ENCODE data around the gene SMYD2. TPM values are rescaled to one million over a fixed set of nuclear protein-coding genes. Genes with fewer than 3 reads are reported as not detected.

The SMYD2 gene
- total and polyA plus RNA-seq, 2 experiments from 2014 or later: 34.4 to 39.8 TPM

DNA sequence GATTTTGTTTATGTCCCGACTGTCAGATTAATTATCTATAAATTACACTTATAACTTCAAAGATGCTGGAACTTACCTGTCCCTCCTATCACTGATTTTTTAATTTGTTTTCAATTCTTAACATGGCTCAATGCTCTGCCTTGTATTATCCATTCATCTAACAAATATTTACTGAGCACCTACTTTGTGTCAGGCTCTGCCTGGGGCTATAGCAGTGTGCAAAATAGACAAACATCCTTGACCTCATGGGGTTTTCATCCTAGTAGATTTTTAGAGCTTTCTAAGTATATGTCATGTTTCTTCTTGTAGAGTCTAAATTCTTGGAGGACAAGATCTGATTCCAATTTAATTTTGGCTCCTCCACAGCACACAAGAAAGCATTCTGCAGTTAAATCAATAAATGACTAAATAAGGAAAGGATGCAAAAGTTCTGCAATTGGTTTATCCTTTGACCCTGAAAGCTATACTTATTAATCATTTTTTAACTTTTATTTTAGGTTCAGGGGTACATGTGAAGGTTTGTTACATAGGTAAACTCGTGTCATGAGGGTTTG lies 10.8 kb upstream of the SMYD2 start:
- Histone ChIP-seq H3K9me3 (ENCODE audit: low read depth) (no peaks in the 10 kb centered on the region), H3K9me2 (replicated peaks; ENCODE audit: insufficient read depth) (no peaks in the 10 kb centered on the region), H3K27ac (no peak overlapping the region), H4K20me1 (ENCODE audit: insufficient read depth, poor library complexity, severe bottlenecking) (no peaks in the 10 kb centered on the region), H3K4me1 (ENCODE audit: insufficient read depth) (peaks cover 10% of the 10 kb centered on the region), H3K4me3 (no peak overlapping the region), H3K4me2 (no peak overlapping the region), H2AFZ (no peak overlapping the region), H3K79me2 (no peaks in the 10 kb centered on the region), H3K27me3 (no peaks in the 10 kb centered on the region), H3K36me3 (replicated peaks; ENCODE audit: insufficient read depth, low read depth) (no peaks in the 10 kb centered on the region)
- TF ChIP-seq EZH2phosphoT487 (IDR thresholded peaks at IDR 0.05; ENCODE audit: low read depth, severe bottlenecking, unreplicated experiment) (no peak), EZH2 (IDR thresholded peaks at IDR 0.05; ENCODE audit: borderline replicate concordance) (no peak)
- TF ChIP-seq, protein P1, sequence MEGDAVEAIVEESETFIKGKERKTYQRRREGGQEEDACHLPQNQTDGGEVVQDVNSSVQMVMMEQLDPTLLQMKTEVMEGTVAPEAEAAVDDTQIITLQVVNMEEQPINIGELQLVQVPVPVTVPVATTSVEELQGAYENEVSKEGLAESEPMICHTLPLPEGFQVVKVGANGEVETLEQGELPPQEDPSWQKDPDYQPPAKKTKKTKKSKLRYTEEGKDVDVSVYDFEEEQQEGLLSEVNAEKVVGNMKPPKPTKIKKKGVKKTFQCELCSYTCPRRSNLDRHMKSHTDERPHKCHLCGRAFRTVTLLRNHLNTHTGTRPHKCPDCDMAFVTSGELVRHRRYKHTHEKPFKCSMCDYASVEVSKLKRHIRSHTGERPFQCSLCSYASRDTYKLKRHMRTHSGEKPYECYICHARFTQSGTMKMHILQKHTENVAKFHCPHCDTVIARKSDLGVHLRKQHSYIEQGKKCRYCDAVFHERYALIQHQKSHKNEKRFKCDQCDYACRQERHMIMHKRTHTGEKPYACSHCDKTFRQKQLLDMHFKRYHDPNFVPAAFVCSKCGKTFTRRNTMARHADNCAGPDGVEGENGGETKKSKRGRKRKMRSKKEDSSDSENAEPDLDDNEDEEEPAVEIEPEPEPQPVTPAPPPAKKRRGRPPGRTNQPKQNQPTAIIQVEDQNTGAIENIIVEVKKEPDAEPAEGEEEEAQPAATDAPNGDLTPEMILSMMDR (IDR thresholded peaks at IDR 0.05; ENCODE audit: poor library complexity): no peak
- 79% methylated on average over 2 of the region's 2 CpGs for WGBS (ENCODE audit: low lambda C conversion rate, missing lambda C conversion rate)
- no peak for DNase-seq (ENCODE audit: low spot score)

DNA sequence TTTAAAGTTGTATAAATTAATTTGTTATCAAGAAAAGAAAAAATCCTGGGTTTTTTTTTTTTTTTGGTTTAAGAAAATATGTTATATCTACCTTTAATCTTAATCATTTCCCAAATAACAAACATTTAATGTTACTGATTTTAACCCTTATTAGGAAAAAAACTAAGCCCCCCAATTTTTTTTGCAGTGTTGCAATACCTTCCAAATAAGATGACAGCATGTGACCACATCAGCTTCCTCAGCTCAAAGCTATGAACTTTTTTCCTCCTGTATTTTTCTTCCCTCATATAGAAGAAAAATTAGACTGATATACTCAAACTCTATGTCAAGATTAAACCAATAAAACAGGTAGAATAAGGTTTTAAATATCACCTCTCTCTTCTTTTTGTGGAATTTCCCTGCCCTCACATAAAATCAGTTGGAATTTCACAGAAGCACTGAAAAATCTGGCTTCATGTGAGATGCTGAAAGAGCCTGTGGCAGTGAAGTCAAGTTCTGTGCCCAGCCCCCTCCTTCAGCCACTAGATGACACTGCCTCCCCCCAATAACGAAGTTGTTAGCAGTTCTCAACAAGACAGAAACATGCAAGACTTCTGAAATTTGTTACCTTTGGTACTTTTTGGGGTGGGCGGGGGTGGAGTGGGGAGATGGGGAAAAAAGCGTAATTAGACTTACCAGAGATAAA lies 9.6 kb upstream of the SMYD2 start:
- Histone ChIP-seq H3K27me3 (no peaks in the 10 kb centered on the region), H3K9me3 (ENCODE audit: low read depth) (no peaks in the 10 kb centered on the region), H3K4me2 (no peak overlapping the region), H2AFZ (no peak overlapping the region), H3K9me2 (replicated peaks; ENCODE audit: insufficient read depth) (no peaks in the 10 kb centered on the region), H3K27ac (no peak overlapping the region), H3K36me3 (replicated peaks; ENCODE audit: insufficient read depth, low read depth) (no peaks in the 10 kb centered on the region), H3K79me2 (no peaks in the 10 kb centered on the region), H3K4me1 (ENCODE audit: insufficient read depth) (peaks cover 10% of the 10 kb centered on the region), H4K20me1 (ENCODE audit: insufficient read depth, poor library complexity, severe bottlenecking) (no peaks in the 10 kb centered on the region), H3K4me3 (no peak overlapping the region)
- TF ChIP-seq EZH2 (IDR thresholded peaks at IDR 0.05; ENCODE audit: borderline replicate concordance) (no peak), EZH2phosphoT487 (IDR thresholded peaks at IDR 0.05; ENCODE audit: low read depth, severe bottlenecking, unreplicated experiment) (no peak)
- TF ChIP-seq, protein P1 (IDR thresholded peaks at IDR 0.05; ENCODE audit: poor library complexity): peak; percentile 27
- WGBS (ENCODE audit: low lambda C conversion rate, missing lambda C conversion rate): 42% methylated on average over 3 of the region's 3 CpGs
- DNase-seq (ENCODE audit: low spot score): no peak

DNA sequence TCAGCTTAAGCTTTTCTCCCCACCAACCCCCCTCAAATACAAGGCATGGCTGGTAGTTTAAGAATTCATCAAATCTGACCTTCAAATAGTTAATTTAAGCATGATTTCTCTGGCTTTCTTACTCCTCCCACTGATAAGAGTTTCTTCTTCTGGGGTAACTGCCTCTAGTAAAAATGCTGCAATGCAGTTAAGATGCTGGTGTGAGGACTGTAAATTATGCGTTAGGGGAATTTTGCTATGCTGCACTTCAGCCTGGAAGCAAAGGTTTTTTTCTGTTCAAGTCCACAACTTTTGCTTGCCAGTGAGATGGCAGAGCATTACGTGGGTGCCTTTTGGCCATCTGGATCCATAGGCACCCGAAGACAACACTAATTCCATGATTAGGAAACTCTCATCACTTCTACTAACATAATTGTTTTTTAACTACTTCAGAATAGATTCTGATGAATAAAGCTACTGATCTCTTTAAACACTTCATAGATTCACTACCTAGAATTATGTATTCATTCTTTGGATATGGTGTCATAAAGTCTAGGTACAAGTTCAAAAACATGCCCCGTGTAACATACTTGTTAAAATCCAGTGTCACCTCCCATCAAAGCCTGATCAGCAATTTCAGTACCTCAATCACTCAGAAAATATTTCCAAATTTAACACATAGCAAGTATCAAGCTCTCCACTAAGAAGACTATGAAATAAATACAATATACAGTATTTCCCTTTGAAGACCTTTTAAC lies 8.8 kb upstream of the SMYD2 start:
- Histone ChIP-seq H3K27ac (no peak overlapping the region), H3K4me3 (no peak overlapping the region), H3K9me3 (ENCODE audit: low read depth) (no peaks in the 10 kb centered on the region), H3K27me3 (no peaks in the 10 kb centered on the region), H2AFZ (no peak overlapping the region), H3K79me2 (no peaks in the 10 kb centered on the region), H3K4me2 (no peak overlapping the region), H3K36me3 (replicated peaks; ENCODE audit: insufficient read depth, low read depth) (no peaks in the 10 kb centered on the region), H4K20me1 (ENCODE audit: insufficient read depth, poor library complexity, severe bottlenecking) (no peaks in the 10 kb centered on the region), H3K4me1 (ENCODE audit: insufficient read depth) (peaks cover 10% of the 10 kb centered on the region), H3K9me2 (replicated peaks; ENCODE audit: insufficient read depth) (no peaks in the 10 kb centered on the region)
- 40% methylated on average over 4 of the region's 4 CpGs for WGBS (ENCODE audit: low lambda C conversion rate, missing lambda C conversion rate)
- DNase-seq (ENCODE audit: low spot score): no peak
- no peak for TF ChIP-seq EZH2 (IDR thresholded peaks at IDR 0.05; ENCODE audit: borderline replicate concordance)
- no peak for TF ChIP-seq EZH2phosphoT487 (IDR thresholded peaks at IDR 0.05; ENCODE audit: low read depth, severe bottlenecking, unreplicated experiment)
- TF ChIP-seq, protein P1 (IDR thresholded peaks at IDR 0.05; ENCODE audit: poor library complexity): no peak
